Measurements from ENCODE around the gene C3orf20.

Gene C3orf20

GRCh38 chr3:14772533-14773138, 97.7 kb downstream of the C3orf20 start:
- Histone ChIP-seq H3K9me3 (ENCODE audit: severe bottlenecking) (no peaks in the 10 kb centered on the region), H3K27me3 (ENCODE audit: insufficient read depth, low read depth, severe bottlenecking) (peaks cover 45% of the 10 kb centered on the region), H3K4me3 (ENCODE audit: low read depth, low read length) (no peak overlapping the region), H3K36me3 (no peaks in the 10 kb centered on the region), H3K27ac (no peak overlapping the region)
- TF ChIP-seq, protein P1, sequence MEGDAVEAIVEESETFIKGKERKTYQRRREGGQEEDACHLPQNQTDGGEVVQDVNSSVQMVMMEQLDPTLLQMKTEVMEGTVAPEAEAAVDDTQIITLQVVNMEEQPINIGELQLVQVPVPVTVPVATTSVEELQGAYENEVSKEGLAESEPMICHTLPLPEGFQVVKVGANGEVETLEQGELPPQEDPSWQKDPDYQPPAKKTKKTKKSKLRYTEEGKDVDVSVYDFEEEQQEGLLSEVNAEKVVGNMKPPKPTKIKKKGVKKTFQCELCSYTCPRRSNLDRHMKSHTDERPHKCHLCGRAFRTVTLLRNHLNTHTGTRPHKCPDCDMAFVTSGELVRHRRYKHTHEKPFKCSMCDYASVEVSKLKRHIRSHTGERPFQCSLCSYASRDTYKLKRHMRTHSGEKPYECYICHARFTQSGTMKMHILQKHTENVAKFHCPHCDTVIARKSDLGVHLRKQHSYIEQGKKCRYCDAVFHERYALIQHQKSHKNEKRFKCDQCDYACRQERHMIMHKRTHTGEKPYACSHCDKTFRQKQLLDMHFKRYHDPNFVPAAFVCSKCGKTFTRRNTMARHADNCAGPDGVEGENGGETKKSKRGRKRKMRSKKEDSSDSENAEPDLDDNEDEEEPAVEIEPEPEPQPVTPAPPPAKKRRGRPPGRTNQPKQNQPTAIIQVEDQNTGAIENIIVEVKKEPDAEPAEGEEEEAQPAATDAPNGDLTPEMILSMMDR (IDR thresholded peaks at IDR 0.05; ENCODE audit: low read depth, low read length): no peak
- DNase-seq: no peak

DNA sequence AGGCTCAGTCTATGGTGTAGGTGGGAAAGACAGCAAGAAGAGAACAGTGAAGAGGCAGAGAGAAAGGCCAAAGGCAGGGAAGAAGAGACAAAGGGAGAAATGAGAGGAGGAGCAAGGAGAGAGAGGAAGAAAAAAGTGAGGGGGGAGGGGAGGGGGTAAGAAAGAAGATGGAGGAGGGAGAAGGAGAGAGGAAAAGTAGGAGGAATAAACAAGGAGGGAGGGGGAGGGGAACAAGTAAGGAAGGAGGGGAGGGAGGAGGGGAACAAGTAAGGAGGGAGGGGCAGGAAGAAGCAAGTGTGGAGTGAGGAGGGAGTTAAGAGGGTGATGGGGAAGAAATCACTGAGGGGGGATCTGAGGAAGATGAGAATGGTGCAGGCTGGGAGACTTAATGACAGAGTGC, 98.3 kb downstream of the C3orf20 start:
- peaks cover 42% of the 10 kb centered on the region for H3K27me3 ChIP-seq (ENCODE audit: insufficient read depth, low read depth, severe bottlenecking)
- H3K4me3 ChIP-seq (ENCODE audit: low read depth, low read length): no peak overlapping the region
- DNase-seq: no peak
- no peaks in the 10 kb centered on the region for H3K36me3 ChIP-seq
- no peaks in the 10 kb centered on the region for H3K9me3 ChIP-seq (ENCODE audit: severe bottlenecking)
- no peak overlapping the region for H3K27ac ChIP-seq
- TF ChIP-seq, protein P1 (IDR thresholded peaks at IDR 0.05; ENCODE audit: low read depth, low read length): no peak

GRCh38 chr3:14773691-14774128, 98.8 kb downstream of the C3orf20 start:
- TF ChIP-seq, protein P1 (IDR thresholded peaks at IDR 0.05; ENCODE audit: low read depth, low read length): no peak
- no peak for DNase-seq
- H3K36me3 ChIP-seq: no peaks in the 10 kb centered on the region
- peaks cover 38% of the 10 kb centered on the region for H3K27me3 ChIP-seq (ENCODE audit: insufficient read depth, low read depth, severe bottlenecking)
- H3K4me3 ChIP-seq (ENCODE audit: low read depth, low read length): no peak overlapping the region
- H3K9me3 ChIP-seq (ENCODE audit: severe bottlenecking): peaks cover 1% of the 10 kb centered on the region
- H3K27ac ChIP-seq: no peak overlapping the region

DNA sequence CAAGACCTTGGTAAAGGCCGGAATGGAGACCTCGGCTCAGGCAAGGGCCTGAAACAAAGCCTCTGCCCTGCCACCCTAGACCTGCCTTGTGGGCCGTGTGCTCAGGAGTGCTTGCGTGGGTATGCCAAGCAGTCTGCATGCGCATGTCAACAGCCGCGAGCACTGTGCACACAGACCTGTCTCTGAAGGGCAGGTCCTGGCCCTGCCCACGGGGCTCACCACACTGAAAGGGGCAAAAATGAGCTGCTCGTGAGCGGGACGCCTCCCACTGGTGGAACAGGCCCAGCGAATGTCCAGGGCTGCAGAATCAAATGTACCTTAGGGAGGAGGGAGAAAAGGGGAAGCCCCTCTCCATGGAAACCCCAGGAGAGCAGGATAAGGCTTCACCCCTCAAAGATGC, 99.5 kb downstream of the C3orf20 start:
- TF ChIP-seq, protein P1 (IDR thresholded peaks at IDR 0.05; ENCODE audit: low read depth, low read length): no peak
- DNase-seq: no peak
- peaks cover 33% of the 10 kb centered on the region for H3K27me3 ChIP-seq (ENCODE audit: insufficient read depth, low read depth, severe bottlenecking)
- no peaks in the 10 kb centered on the region for H3K36me3 ChIP-seq
- H3K9me3 ChIP-seq (ENCODE audit: severe bottlenecking): peaks cover 5% of the 10 kb centered on the region
- no peak overlapping the region for H3K27ac ChIP-seq
- no peak overlapping the region for H3K4me3 ChIP-seq (ENCODE audit: low read depth, low read length)

DNA sequence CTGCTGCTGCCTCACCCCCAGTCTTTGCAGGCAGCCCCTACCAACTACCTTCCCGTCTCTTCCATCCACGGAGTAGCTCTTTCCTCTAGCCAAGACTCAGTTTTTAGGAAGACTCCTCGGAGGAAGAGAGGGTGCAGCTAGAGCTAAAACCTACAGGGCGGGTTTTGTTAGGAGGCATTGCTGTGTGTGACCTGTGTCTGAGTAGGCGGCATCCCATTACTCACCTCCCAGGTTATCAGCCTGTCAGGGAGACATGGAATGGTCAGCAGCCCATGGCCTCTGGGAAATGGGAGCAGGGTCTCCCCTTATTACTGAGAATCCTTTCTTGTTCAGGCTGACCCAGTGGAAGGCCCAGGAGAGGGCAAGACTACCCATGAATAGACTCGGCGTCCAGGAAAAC, 100.1 kb downstream of the C3orf20 start:
- no peak overlapping the region for H3K4me3 ChIP-seq (ENCODE audit: low read depth, low read length)
- no peak overlapping the region for H3K27ac ChIP-seq
- H3K27me3 ChIP-seq (ENCODE audit: insufficient read depth, low read depth, severe bottlenecking): peaks cover 33% of the 10 kb centered on the region
- TF ChIP-seq, protein P1 (IDR thresholded peaks at IDR 0.05; ENCODE audit: low read depth, low read length): no peak
- no peaks in the 10 kb centered on the region for H3K36me3 ChIP-seq
- DNase-seq: no peak
- peaks cover 5% of the 10 kb centered on the region for H3K9me3 ChIP-seq (ENCODE audit: severe bottlenecking)

DNA sequence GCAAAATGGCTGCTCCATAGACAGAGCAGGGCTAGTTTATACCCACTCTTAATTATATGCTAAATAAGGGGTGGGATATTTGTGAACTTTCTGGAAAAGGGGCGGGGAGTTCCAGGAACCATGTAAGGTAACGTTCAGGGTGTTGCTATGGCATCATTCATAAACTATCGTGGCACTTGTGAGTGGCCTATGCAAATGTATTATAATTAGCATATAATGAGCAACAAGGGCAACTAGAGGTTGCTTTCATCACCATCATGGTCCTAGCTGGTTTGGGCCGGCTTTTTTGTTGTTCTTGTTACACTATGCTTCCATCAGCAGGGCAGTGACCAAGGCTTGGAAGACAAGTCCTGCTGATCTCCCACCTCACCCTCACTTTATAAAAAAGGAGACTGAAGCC, 100.6 kb downstream of the C3orf20 start:
- no peaks in the 10 kb centered on the region for H3K36me3 ChIP-seq
- no peak for DNase-seq
- no peak overlapping the region for H3K27ac ChIP-seq
- peaks cover 5% of the 10 kb centered on the region for H3K9me3 ChIP-seq (ENCODE audit: severe bottlenecking)
- H3K4me3 ChIP-seq (ENCODE audit: low read depth, low read length): no peak overlapping the region
- peaks cover 27% of the 10 kb centered on the region for H3K27me3 ChIP-seq (ENCODE audit: insufficient read depth, low read depth, severe bottlenecking)
- TF ChIP-seq, protein P1 (IDR thresholded peaks at IDR 0.05; ENCODE audit: low read depth, low read length): no peak
